ENCODE results near the gene MAP3K21.

MAP3K21 gene

DNA sequence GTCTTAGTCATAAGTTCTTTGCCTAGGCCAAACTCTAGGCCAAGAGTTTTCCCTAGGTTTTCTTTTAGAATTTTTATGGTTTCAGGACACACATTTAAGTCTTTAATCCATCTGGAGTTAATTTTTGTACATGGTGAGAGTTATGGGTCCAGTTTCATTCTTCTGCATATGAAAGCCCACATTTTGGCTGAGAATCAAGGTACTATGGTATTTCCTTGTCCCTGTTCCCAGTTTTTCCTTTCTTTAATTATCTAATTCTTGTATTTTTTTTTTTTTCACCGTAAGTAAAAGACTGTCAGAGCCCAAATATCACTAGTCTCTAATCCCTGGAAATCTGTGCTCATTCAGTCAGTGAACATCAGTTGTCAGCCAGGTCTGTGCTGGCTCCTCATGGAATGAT, 105.4 kb downstream of the MAP3K21 start:
- Histone ChIP-seq H3K27me3 (ENCODE audit: control insufficient read depth, low read length) (no peaks in the 10 kb centered on the region), H3K9me3 (ENCODE audit: control insufficient read depth, insufficient read depth, low read length) (no peaks in the 10 kb centered on the region), H4K20me1 (ENCODE audit: control insufficient read depth, insufficient read depth, low read depth, low read length) (no peaks in the 10 kb centered on the region), H3K79me2 (ENCODE audit: control insufficient read depth, low read length) (no peaks in the 10 kb centered on the region), H3K9me2 (replicated peaks; ENCODE audit: control insufficient read depth, low read length) (no peaks in the 10 kb centered on the region), H3K4me1 (ENCODE audit: control insufficient read depth, low read length) (no peaks in the 10 kb centered on the region), H3K27ac (ENCODE audit: low read depth, low read length) (no peak overlapping the region), H3K36me3 (ENCODE audit: control insufficient read depth, low read length) (no peaks in the 10 kb centered on the region), H3K4me3 (ENCODE audit: low read length) (no peak overlapping the region), H3F3A (ENCODE audit: control insufficient read depth, insufficient read depth) (no peaks in the 10 kb centered on the region), H3K4me2 (ENCODE audit: low read length) (no peak overlapping the region)
- TF ChIP-seq, protein P1, sequence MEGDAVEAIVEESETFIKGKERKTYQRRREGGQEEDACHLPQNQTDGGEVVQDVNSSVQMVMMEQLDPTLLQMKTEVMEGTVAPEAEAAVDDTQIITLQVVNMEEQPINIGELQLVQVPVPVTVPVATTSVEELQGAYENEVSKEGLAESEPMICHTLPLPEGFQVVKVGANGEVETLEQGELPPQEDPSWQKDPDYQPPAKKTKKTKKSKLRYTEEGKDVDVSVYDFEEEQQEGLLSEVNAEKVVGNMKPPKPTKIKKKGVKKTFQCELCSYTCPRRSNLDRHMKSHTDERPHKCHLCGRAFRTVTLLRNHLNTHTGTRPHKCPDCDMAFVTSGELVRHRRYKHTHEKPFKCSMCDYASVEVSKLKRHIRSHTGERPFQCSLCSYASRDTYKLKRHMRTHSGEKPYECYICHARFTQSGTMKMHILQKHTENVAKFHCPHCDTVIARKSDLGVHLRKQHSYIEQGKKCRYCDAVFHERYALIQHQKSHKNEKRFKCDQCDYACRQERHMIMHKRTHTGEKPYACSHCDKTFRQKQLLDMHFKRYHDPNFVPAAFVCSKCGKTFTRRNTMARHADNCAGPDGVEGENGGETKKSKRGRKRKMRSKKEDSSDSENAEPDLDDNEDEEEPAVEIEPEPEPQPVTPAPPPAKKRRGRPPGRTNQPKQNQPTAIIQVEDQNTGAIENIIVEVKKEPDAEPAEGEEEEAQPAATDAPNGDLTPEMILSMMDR (IDR thresholded peaks at IDR 0.05; ENCODE audit: low read depth, low read length, poor library complexity, severe bottlenecking), result no peak
- TF ChIP-seq EZH2phosphoT487 (IDR thresholded peaks at IDR 0.05; ENCODE audit: borderline replicate concordance, low read length), result no peak

DNA sequence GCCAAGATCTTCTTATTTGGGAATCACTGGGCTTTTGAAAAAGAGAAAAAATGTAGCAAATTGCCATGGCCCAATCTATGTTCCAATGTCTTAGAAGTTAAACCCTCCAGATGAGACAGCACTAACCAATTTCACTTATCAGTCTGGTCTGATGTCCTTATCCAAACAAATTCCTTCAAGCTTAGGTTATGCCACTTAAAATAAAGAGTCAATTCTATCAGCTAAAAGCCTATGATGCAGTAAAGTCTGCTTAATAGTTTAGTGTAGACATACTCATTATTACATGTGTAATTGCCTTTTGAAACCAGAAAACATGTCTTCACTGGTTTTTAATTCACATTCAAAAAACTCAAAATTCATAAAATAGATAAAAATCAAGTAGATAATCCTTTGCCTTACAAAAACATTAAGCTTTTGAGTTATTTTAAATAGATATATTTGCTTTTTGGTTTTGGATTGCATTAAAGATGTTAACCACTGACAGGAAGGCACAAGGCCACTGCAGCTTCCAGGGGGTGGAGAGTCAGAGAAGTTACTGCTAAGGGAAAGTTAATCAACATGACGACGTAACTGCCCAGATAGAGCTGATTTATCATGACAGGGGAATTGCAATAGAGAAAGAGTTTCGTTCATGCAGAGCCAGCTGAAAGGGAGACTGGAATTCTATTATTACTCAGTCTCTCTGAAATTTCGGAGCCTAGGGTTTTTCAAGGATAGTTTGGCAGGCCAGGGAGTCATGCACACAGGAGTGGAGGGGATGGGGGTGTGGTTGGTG, 106.1 kb downstream of the MAP3K21 start:
- Histone ChIP-seq H3K4me1 (ENCODE audit: control insufficient read depth, low read length) (no peaks in the 10 kb centered on the region), H3K27ac (ENCODE audit: low read depth, low read length) (no peak overlapping the region), H3K9me2 (replicated peaks; ENCODE audit: control insufficient read depth, low read length) (no peaks in the 10 kb centered on the region), H3K79me2 (ENCODE audit: control insufficient read depth, low read length) (no peaks in the 10 kb centered on the region), H3K36me3 (ENCODE audit: control insufficient read depth, low read length) (no peaks in the 10 kb centered on the region), H3K9me3 (ENCODE audit: control insufficient read depth, insufficient read depth, low read length) (no peaks in the 10 kb centered on the region), H4K20me1 (ENCODE audit: control insufficient read depth, insufficient read depth, low read depth, low read length) (no peaks in the 10 kb centered on the region), H3K27me3 (ENCODE audit: control insufficient read depth, low read length) (no peaks in the 10 kb centered on the region), H3F3A (ENCODE audit: control insufficient read depth, insufficient read depth) (no peaks in the 10 kb centered on the region), H3K4me3 (ENCODE audit: low read length) (no peak overlapping the region), H3K4me2 (ENCODE audit: low read length) (no peak overlapping the region)
- TF ChIP-seq EZH2phosphoT487 (IDR thresholded peaks at IDR 0.05; ENCODE audit: borderline replicate concordance, low read length), result no peak
- TF ChIP-seq, protein P1 (IDR thresholded peaks at IDR 0.05; ENCODE audit: low read depth, low read length, poor library complexity, severe bottlenecking), result no peak

Data from DOHH2 (cell line).